HG03571 (cell line): Measurements from ENCODE around the gene CTU2.

Experiments used
- ATAC-seq: cut with Tn5 transposase; IDR thresholded peaks from one replicate; pipeline ENCODE4 v1.9.1; 2021; ENCODE audit not compliant: unreplicated experiment

CTU2 gene

GRCh38 chr16:88759976-88760350 is 53.7 kb downstream of the CTU2 start:
- ATAC-seq: no peak

GRCh38 chr16:88760424-88761142 is 54.3 kb downstream of the CTU2 start:
- no peak for ATAC-seq

GRCh38 chr16:88761143-88761534 is 54.8 kb downstream of the CTU2 start:
- ATAC-seq: no peak

GRCh38 chr16:88761830-88762229 is 55.5 kb downstream of the CTU2 start:
- no peak for ATAC-seq

- ATAC-seq: no peak
These were observed 56.1 kb downstream of the CTU2 start for GRCh38 chr16:88762258-88762870.

GRCh38 chr16:88762941-88763340 is 56.6 kb downstream of the CTU2 start:
- no peak for ATAC-seq

GRCh38 chr16:88763502-88764053 is 57.3 kb downstream of the CTU2 start:
- no peak for ATAC-seq

GRCh38 chr16:88764080-88764479 is 57.8 kb downstream of the CTU2 start:
- no peak for ATAC-seq

- no peak for ATAC-seq
These were observed 58.6 kb downstream of the CTU2 start for GRCh38 chr16:88764913-88765349.
